Neuronal stem cell (in vitro differentiated cells): ENCODE measurements around the gene FUBP3.
A peak's percentile ranks its signal among the peaks of the same experiment; 100 is the strongest.

Experiments
- DNase-seq: peaks from one replicate; pipeline ENCODE4 v3.0.0-alpha.2; 2013; ENCODE audit warnings: low spot score
- H2AFZ ChIP-seq: one replicate; pipeline ENCODE4 v1.6.1; 2013; ENCODE audit warnings: mild to moderate bottlenecking, low read length, inconsistent platforms
- H2AK5ac ChIP-seq: 2 replicates; pipeline ENCODE4 v1.6.1; 2013; ENCODE audit warnings: low read depth, mild to moderate bottlenecking, inconsistent platforms, low read length, moderate library complexity, mixed read lengths
- H2BK120ac ChIP-seq: 2 replicates; pipeline ENCODE4 v1.6.1; 2013; ENCODE audit warnings: low read depth, mild to moderate bottlenecking, inconsistent platforms, low read length, moderate library complexity, mixed read lengths
- H2BK12ac ChIP-seq: one replicate; pipeline ENCODE4 v1.6.1; 2013; ENCODE audit warnings: low read length, inconsistent platforms
- H2BK15ac ChIP-seq: 2 replicates; pipeline ENCODE4 v1.6.1; 2013; ENCODE audit warnings: mild to moderate bottlenecking, low read length, inconsistent platforms, mixed read lengths
- H2BK5ac ChIP-seq: one replicate; pipeline ENCODE4 v1.6.1; 2013; ENCODE audit warnings: inconsistent platforms, mild to moderate bottlenecking, low read length, moderate library complexity
- H3K14ac ChIP-seq: one replicate; pipeline ENCODE4 v1.6.1; 2013; ENCODE audit warnings: low read length, inconsistent platforms
- H3K18ac ChIP-seq: 2 replicates; pipeline ENCODE4 v1.6.1; 2013; ENCODE audit warnings: low read length, inconsistent platforms
- H3K23ac ChIP-seq: 2 replicates; pipeline ENCODE4 v1.6.1; 2013; ENCODE audit warnings: low read depth, mild to moderate bottlenecking, mixed read lengths, low read length, inconsistent platforms; ENCODE audit not compliant: poor library complexity
- H3K27ac ChIP-seq: replicated peaks from 3 replicates; pipeline ENCODE4 v1.5.1; 2013; ENCODE audit warnings: low read length, inconsistent platforms
- H3K27me3 ChIP-seq, 3 experiments: 2 replicates each; pipeline ENCODE4 v1.6.1; 2013; ENCODE audit warnings: low read length in 3 of 3, mild to moderate bottlenecking in 2 of 3, inconsistent platforms in 1 of 3, low read depth in 1 of 3, mixed read lengths in 1 of 3, moderate library complexity in 1 of 3; ENCODE audit not compliant: control insufficient read depth in 3 of 3, insufficient read depth in 3 of 3
- H3K36me3 ChIP-seq, 2 donors: replicated peaks in 1 of 2; 2 replicates each; pipeline ENCODE4 v1.6.1; 2013; ENCODE audit warnings: low read length in 2 of 2; ENCODE audit not compliant: control insufficient read depth in 2 of 2, insufficient read depth in 2 of 2
- H3K4ac ChIP-seq: 2 replicates; pipeline ENCODE4 v1.6.1; 2013; ENCODE audit warnings: inconsistent platforms, mild to moderate bottlenecking, low read length, moderate library complexity
- H3K4me1 ChIP-seq, 2 donors: 1 replicate in 1 of 2; 2 replicates in 1 of 2; pipeline ENCODE4 v1.6.1; 2013; ENCODE audit warnings: low read length in 2 of 2, low read depth in 1 of 2; ENCODE audit not compliant: control insufficient read depth in 2 of 2, insufficient read depth in 1 of 2
- H3K4me2 ChIP-seq: one replicate; pipeline ENCODE4 v1.6.1; 2013; ENCODE audit warnings: mild to moderate bottlenecking, low read length, inconsistent platforms; ENCODE audit not compliant: insufficient read depth, poor library complexity, severe bottlenecking
- H3K4me3 ChIP-seq, 2 donors: 2 replicates each; pipeline ENCODE4 v1.5.1; 2013; ENCODE audit warnings: low read length in 2 of 2, mild to moderate bottlenecking in 2 of 2, inconsistent platforms in 1 of 2, moderate library complexity in 1 of 2
- H3K79me1 ChIP-seq: one replicate; pipeline ENCODE4 v1.6.1; 2013; ENCODE audit warnings: low read depth, mild to moderate bottlenecking, inconsistent platforms, low read length, moderate library complexity
- H3K9ac ChIP-seq: one replicate; pipeline ENCODE4 v1.6.1; 2013; ENCODE audit warnings: mild to moderate bottlenecking, low read depth, low read length, inconsistent platforms; ENCODE audit not compliant: poor library complexity
- H3K9me3 ChIP-seq, 2 donors: replicated peaks in 1 of 2; 2 replicates each; pipeline versions ENCODE3 to v1.6.1; 2013; ENCODE audit warnings: low read length in 2 of 2, mild to moderate bottlenecking in 2 of 2, inconsistent platforms in 1 of 2, low read depth in 1 of 2, mixed read lengths in 1 of 2, moderate library complexity in 1 of 2; ENCODE audit not compliant: control insufficient read depth in 2 of 2, insufficient read depth in 1 of 2
- H4K8ac ChIP-seq: one replicate; pipeline ENCODE4 v1.6.1; 2013; ENCODE audit warnings: low read depth, mild to moderate bottlenecking, inconsistent platforms, low read length, moderate library complexity
- H4K91ac ChIP-seq: one replicate; pipeline ENCODE4 v1.6.1; 2013; ENCODE audit warnings: low read length, low read depth, mild to moderate bottlenecking, inconsistent platforms; ENCODE audit not compliant: poor library complexity
- WGBS, 2 donors: extraction: QIAGEN DNeasy Blood & Tissue Kit; methylation state at CpG; one replicate each; pipeline ENCODE4 v1.1.7; 2013; ENCODE audit warnings: missing lambda C conversion rate in 2 of 2, mixed read lengths in 1 of 2; ENCODE audit not compliant: insufficient read length in 2 of 2, insufficient replicate concordance in 1 of 2; ENCODE audit errors: extremely low coverage in 2 of 2; 5-methylcytosine and 5-hydroxymethylcytosine counted together

The FUBP3 gene

GRCh38 chr9:130576176-130576575, 3.2 kb upstream of the FUBP3 start:
- Histone ChIP-seq H3K36me3 (peaks cover 2 to 7% of the 10 kb centered on the region in 2 donors), H3K4ac (no peak overlapping the region), H3K23ac (no peak overlapping the region), H3K9ac (no peak overlapping the region), H4K91ac (no peak overlapping the region), H3K4me3 (no peak overlapping the region), H3K4me1 (peaks cover 6 to 10% of the 10 kb centered on the region in 2 donors), H3K27me3 (no peaks in the 10 kb centered on the region), H2BK5ac (no peak overlapping the region), H2AFZ (no peak overlapping the region), H3K9me3 (no peaks in the 10 kb centered on the region), H3K18ac (no peak overlapping the region), H2BK120ac (no peak overlapping the region), H3K14ac (no peak overlapping the region), H2BK12ac (no peak overlapping the region), H3K4me2 (no peak overlapping the region), H4K8ac (no peak overlapping the region), H2BK15ac (no peak overlapping the region), H3K79me1 (peaks cover 10% of the 10 kb centered on the region), H3K27ac (no peak overlapping the region), H2AK5ac (no peak overlapping the region)
- no peak for DNase-seq
- no CpG with 5 or more reads among the region's 4 CpGs for whole genome bisulfite sequencing, 2 donors

- no peak overlapping the region for H3K14ac ChIP-seq
Observed at GRCh38 chr9:130579738-130580463, 524 bp downstream of the FUBP3 start.

GRCh38 chr9:130581766-130582165, 2.4 kb downstream of the FUBP3 start:
- Histone ChIP-seq H2AFZ (no peak overlapping the region), H3K18ac (no peak overlapping the region), H3K9me3 (no peaks in the 10 kb centered on the region), H4K91ac (no peak overlapping the region), H3K27me3 (no peaks in the 10 kb centered on the region), H2BK12ac (no peak overlapping the region), H3K4me1 (peaks cover 6 to 10% of the 10 kb centered on the region in 2 donors), H3K9ac (no peak overlapping the region), H2BK120ac (no peak overlapping the region), H4K8ac (no peak overlapping the region), H3K79me1 (peaks cover 10% of the 10 kb centered on the region), H2AK5ac (no peak overlapping the region), H2BK5ac (no peak overlapping the region), H3K23ac (no peak overlapping the region), H3K4me2 (no peak overlapping the region), H3K4ac (no peak overlapping the region), H2BK15ac (no peak overlapping the region), H3K27ac (no peak overlapping the region), H3K4me3 (no peak overlapping the region), H3K14ac (no peak overlapping the region), H3K36me3 (peaks cover 2 to 40% of the 10 kb centered on the region in 2 donors)
- no CpG with 5 or more reads among the region's 3 CpGs for WGBS, 2 donors
- no peak for DNase-seq

More at GRCh38 chr9:130579738-130580463, 524 bp downstream of the FUBP3 start:
- Histone ChIP-seq H3K36me3 (peaks cover 2 to 32% of the 10 kb centered on the region in 2 donors), H2BK12ac (no peak overlapping the region), H3K18ac (peak overlapping the region; percentile 96), H3K9ac (peak overlapping the region; percentile 99), H3K9me3 (no peaks in the 10 kb centered on the region), H2BK15ac (no peak overlapping the region), H3K23ac (peak overlapping the region; percentile 85), H4K91ac (no peak overlapping the region), H2AK5ac (peak overlapping the region; percentile 76), H3K4me3 (peak overlapping the region; percentile 86 to 96), H3K79me1 (peaks cover 10% of the 10 kb centered on the region), H2AFZ (peak overlapping the region; percentile 94), H3K4me1 (peaks cover 6 to 10% of the 10 kb centered on the region in 2 donors), H4K8ac (no peak overlapping the region), H3K27ac (no peak overlapping the region), H2BK120ac (no peak overlapping the region), H2BK5ac (no peak overlapping the region), H3K4me2 (peak overlapping the region; percentile 85), H3K4ac (no peak overlapping the region), H3K27me3 (no peaks in the 10 kb centered on the region)
- no peak for DNase-seq
- no CpG with 5 or more reads among the region's 40 CpGs for WGBS, 2 donors

- Histone ChIP-seq H3K79me1 (peaks cover 12% of the 10 kb centered on the region), H4K8ac (no peak overlapping the region), H3K18ac (no peak overlapping the region), H3K4me2 (no peak overlapping the region), H2BK15ac (no peak overlapping the region), H3K23ac (no peak overlapping the region), H2AFZ (no peak overlapping the region), H3K14ac (no peak overlapping the region), H3K4me1 (peaks cover 6 to 10% of the 10 kb centered on the region in 2 donors), H2BK12ac (no peak overlapping the region), H3K27ac (no peak overlapping the region), H2BK5ac (no peak overlapping the region), H2BK120ac (no peak overlapping the region), H3K27me3 (no peaks in the 10 kb centered on the region), H3K4ac (no peak overlapping the region), H3K4me3 (no peak overlapping the region), H4K91ac (no peak overlapping the region), H2AK5ac (no peak overlapping the region), H3K36me3 (peaks cover 2 to 43% of the 10 kb centered on the region in 2 donors), H3K9ac (no peak overlapping the region), H3K9me3 (no peaks in the 10 kb centered on the region)
- DNase-seq = no peak
- no CpG with 5 or more reads among the region's 4 CpGs for WGBS, 2 donors
Observed at GRCh38 chr9:130583271-130583670, 3.9 kb downstream of the FUBP3 start.
